ENCODE data around the gene HTR4.

DNA sequence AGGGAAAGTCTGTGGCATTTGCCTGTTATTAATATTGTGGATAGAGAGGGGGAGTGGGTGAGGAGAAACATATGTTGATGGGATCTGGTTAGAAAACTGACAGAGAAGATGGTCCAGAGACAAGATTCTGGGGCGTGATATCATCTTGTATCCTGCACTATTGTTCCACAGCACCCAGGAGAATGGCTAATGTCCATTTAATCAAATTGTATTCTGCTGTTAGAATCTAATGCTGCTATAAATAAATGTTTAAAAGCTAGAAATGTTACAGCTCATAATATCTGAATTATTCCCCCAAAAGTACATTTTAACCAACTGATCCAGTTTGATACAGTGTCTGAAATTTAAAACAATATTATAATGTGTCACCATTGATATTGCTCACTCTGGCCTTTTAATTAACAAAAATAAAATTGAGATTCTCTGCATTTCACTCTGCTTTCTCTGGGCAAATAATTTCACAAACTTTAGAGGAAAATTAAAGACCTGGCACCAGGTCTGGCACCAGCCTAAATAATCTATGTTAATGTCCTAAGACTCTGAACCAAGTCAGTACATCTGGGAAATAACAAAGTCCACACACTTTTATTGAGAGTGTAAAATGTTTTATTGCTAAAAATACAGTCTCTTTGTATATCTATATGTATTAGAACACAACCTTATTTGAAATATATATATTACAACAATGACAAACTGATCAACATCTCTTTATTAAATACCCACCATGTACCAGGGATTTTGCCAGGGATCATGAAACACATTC is 18.8 kb downstream of the HTR4 start:
- no peak for TF ChIP-seq SUZ12 (IDR thresholded peaks at IDR 0.05; ENCODE audit: extremely low read depth, insufficient read depth, insufficient read length)
- TF ChIP-seq YY1 (IDR thresholded peaks at IDR 0.05; ENCODE audit: insufficient read depth, insufficient read length), result no peak
